NCI-H82 treated with DMSO at 0.1 percent for 48 hours (cell line): ENCODE measurements around the gene NCR3LG1.

ENCODE experiments used
- DNase-seq: peaks from one replicate; lab custom pipeline; 2025; ENCODE audit not compliant: unreplicated experiment; lab: John Stamatoyannopoulos, UW

NCR3LG1 gene

GRCh38 chr11:17369684-17370243 lies 18.2 kb downstream of the NCR3LG1 start:
- no peak for DNase-seq

DNA sequence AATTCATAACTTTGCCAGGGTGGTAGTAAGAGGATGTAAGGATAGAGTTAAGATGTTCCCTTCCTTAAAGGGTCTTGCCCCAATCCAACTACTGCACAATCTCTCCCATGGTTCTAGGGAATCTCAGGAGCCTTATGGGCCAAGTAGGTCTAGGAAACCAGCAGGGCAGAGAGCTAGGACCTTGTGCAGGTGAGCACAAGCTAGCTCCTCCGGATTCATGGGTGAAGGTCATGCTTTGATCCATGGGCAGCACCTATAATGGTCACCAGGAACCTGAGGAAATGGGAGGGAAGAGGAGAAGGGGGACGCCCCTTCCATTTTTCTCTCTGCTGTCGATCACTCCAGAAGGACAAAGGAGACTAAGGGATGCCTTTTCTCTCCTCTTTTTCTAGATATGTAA lies 20.0 kb downstream of the NCR3LG1 start:
- no peak for DNase-seq

- DNase-seq: no peak
Measured at GRCh38 chr11:17375547-17375946, 23.9 kb downstream of the NCR3LG1 start.

DNA sequence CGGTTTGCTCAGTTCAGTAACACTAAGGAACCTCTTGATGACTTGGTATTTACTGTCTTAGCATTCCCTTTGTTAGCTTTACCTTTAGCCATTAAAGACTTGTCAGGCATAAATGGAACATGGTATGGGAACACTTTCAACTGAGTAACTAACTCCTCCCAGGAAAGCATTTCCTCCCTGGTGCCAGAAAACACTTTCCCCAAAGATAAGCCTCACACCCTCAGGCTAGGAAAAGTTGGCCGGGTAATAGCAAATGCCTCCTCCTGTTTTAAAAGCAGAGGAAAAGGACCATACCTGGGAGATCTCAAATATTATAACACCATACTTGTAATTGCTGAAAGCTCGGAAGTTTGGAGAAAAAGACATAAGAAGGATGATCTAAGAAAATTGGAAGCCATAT lies 24.9 kb downstream of the NCR3LG1 start:
- DNase-seq: no peak

DNA sequence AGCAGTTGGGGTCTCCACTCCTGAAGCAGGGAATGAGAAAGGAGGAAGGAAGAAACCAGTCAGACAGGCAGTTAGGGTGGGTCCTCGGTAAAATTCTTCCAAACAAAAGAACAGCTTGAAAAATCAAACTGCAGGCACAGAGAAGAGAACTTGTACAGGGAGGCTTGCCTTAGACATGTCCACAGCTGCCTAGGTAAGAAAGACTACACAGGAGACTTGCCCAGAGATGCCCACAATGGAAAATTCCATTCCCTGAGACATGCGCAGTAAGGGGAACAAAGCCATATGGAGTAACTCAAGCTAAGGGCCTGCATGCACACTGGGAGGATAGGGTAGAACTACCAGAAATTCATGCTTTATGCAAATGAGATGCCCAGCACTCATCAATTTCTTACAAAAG lies 27.1 kb downstream of the NCR3LG1 start:
- DNase-seq: no peak

GRCh38 chr11:17379383-17380180 lies 28.0 kb downstream of the NCR3LG1 start:
- DNase-seq: no peak

GRCh38 chr11:17381156-17381555 lies 29.6 kb downstream of the NCR3LG1 start:
- no peak for DNase-seq

- no peak for DNase-seq
Measured at GRCh38 chr11:17382046-17382728, 30.6 kb downstream of the NCR3LG1 start.

DNA sequence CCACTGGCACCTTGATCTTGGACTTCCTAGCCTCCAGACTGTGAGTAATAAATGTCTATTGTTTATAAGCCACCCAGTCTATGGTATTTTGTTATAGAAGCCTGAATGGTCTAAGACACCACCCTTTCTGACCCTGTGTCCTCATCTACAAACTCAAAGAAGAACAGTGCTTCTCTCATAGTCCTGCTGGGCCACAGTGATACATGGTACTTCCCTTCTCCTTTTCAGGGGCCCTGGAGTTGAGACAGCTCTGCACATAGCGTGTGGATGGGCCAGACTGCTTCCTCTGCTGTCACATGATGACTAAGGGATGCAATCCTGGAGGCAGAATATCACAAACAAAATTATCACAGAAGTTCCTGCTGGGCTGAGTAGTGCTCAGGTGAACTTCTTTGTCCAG lies 31.9 kb downstream of the NCR3LG1 start:
- no peak for DNase-seq

GRCh38 chr11:17384002-17384511 lies 32.5 kb downstream of the NCR3LG1 start:
- peak; percentile 47 for DNase-seq

- no peak for DNase-seq
Measured at GRCh38 chr11:17385492-17385891, 33.9 kb downstream of the NCR3LG1 start.

DNA sequence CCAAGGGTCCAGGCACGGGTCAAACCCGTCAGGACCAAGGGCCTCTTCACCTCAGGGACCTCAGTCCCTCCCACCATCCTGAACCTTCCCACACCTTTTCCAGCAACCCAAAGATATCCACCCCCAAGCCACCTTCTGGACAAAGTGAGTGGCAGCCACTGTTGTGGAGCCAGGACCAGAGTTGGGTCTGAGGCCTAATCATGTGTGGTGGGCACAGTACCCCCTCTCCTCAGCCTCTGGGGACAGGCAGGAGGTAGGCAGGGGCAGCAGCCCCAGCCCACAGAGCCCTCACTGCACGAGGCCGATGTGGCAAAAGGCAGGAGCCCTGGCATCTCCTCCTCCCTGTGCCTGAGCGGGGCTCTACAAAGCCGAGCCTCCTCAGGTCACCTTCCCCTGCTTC lies 34.3 kb downstream of the NCR3LG1 start:
- DNase-seq: no peak

- no peak for DNase-seq
Measured at GRCh38 chr11:17386331-17387084, 34.9 kb downstream of the NCR3LG1 start.

GRCh38 chr11:17387254-17387653 lies 35.7 kb downstream of the NCR3LG1 start:
- DNase-seq: no peak

- no peak for DNase-seq
Measured at GRCh38 chr11:17387811-17388210, 36.2 kb downstream of the NCR3LG1 start.

DNA sequence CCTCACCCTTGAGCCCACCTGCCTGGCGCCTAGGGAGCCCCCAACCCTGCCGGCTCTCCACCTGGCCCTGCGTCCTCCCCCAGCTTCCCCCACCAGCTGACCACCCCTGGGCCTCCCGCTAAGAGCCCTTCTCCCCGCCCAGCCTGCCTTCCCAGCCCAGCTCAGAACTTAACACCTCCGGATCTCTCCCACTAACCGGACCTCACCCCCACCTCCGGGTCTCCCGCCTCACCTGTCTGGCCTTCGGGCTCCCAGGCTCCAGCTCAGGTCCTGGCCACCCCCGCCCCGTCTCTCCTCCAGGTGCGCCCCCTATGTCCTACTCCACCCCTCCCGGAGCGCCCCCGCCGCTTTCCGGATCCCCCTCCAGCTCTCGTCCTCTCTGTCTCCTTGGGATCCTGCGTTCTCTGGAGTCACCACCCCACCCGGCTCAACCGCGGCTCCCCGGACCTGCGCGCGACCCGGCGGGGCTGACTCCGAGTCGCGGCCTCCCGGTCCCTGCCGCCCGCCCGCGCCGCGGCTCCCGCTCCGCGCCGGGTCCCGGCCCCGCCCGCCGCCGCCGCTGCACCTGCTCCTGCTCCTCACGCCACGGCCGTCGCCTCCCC lies 37.1 kb downstream of the NCR3LG1 start, which contains the start of gene KCNJ11:
Gene KCNJ11, minus strand, starts transcription at position 51 of the 602 bp plus-strand sequence. CDS start 568 bp downstream, outside the sequence.
- DNase-seq: no peak

DNA sequence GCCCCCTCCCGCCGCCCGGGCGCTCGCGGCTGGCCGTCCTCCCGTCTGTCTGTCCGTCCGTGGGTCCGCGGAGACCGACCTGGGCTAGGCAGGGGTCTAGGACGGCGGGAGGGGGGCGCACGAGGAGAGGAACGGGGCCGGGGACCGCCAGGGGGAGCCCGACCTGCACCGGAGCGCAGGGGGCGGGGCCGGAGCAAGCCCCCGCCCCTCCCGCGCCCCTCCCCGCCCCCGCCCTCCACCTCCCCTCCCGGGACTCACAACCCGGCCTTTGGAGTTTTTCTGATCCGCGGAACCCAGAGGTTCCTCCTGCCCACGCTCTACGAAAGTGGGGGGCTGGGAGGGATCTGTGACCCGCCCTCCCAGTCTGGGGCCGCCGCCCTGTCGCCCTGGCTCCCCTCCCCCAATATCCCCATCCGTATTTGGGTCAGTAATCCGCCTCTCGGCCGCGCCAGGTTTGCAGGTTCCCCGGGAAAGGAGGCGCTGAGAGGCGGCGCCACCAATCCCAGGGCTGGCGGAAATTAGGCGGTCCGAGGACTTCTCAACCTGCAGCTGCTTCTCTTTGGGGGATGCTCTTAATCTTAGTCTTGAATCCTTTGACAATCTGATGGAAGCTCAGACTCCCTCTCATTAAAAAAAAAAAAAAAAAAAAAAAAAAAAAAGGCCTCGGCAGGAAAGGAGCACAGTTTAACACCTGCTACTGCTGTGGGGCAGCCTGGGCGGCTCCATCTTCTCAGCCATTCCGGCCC lies 37.8 kb downstream of the NCR3LG1 start:
- DNase-seq: peak; percentile 52

DNA sequence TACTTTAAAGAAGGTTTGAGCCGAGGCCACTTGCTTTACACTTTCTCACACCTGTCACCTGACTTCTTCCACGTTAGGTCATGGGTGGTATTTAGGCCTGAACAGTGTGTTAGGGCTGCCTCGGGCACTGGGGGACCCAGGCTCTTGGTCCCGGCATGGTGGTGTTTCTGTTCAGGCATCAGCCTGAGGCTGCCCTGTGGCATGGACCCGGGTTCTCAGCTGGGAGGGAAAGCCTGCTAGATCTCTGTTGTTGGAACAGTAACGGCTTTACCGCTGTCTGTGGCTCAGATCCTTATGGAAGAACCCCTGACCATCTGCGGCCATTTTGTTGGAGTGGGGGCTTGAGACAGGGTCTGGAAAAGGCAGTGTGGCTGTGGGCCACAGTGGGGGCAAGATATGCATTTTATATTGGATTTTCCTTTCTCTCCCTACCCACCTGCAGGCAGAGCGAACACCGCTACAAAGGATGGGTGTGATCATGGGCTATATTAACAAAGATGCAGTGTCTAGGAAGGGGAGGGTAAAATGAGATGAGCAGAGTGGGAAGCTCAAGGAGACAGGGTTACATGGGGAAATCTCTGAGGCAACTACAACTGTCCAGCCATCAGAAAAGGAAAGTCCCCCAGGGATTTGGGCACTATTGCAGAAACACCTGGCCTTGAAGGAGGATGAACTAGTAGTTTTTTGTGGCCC lies 38.5 kb downstream of the NCR3LG1 start:
- no peak for DNase-seq
